GM23338 (cell line): ENCODE results near the gene RPS4Y1. TPM values are rescaled to one million over a fixed set of nuclear protein-coding genes. Genes with fewer than 3 reads are reported as not detected.

Experiments used
- ATAC-seq: fragments of 200-7000 bp; cut with Tn5 transposase; 3 replicates; pipeline ENCODE4 v1.9.1; 2020
- DNase-seq: peaks from one replicate; pipeline ENCODE4 v3.0.0-alpha.2; 2015; ENCODE audit warnings: low spot score
- H2AFZ ChIP-seq: fragments of 200-600 bp; sonication (generic); 2 replicates; pipeline ENCODE4 v1.8.0; 2016; ENCODE audit warnings: antibody characterized with exemption, mild to moderate bottlenecking, moderate library complexity
- H3F3A ChIP-seq: fragments of 200-600 bp; sonication (generic); replicated peaks from 2 replicates; pipeline ENCODE4 v1.8.0; 2017; ENCODE audit warnings: antibody characterized with exemption, mixed run types, low read depth
- H3K27ac ChIP-seq: fragments of 200-600 bp; sonication (generic); 2 replicates; pipeline ENCODE4 v1.6.1; 2016; ENCODE audit warnings: low read depth
- H3K27me3 ChIP-seq: fragments of 200-600 bp; sonication (generic); 2 replicates; pipeline ENCODE4 v1.8.0; 2016; ENCODE audit warnings: mild to moderate bottlenecking, mixed run types, moderate library complexity; ENCODE audit not compliant: insufficient read depth
- H3K36me3 ChIP-seq: fragments of 200-600 bp; sonication (generic); 2 replicates; pipeline ENCODE4 v1.8.0; 2016; ENCODE audit warnings: mild to moderate bottlenecking; ENCODE audit not compliant: insufficient read depth
- H3K4me1 ChIP-seq: fragments of 200-600 bp; sonication (generic); 2 replicates; pipeline ENCODE4 v1.8.0; 2016; ENCODE audit warnings: mild to moderate bottlenecking, moderate library complexity; ENCODE audit not compliant: insufficient read depth
- H3K4me2 ChIP-seq: fragments of 200-600 bp; sonication (generic); 2 replicates; pipeline ENCODE4 v1.7.1; 2017; ENCODE audit warnings: mixed run types
- H3K4me3 ChIP-seq: fragments of 200-600 bp; sonication (generic); 2 replicates; pipeline ENCODE4 v1.6.1; 2016; ENCODE audit warnings: mixed run types
- H3K79me2 ChIP-seq: fragments of 200-600 bp; sonication (generic); replicated peaks from 2 replicates; pipeline ENCODE4 v1.8.0; 2017; ENCODE audit warnings: mild to moderate bottlenecking; ENCODE audit not compliant: insufficient read depth
- H3K9me2 ChIP-seq: fragments of 200-600 bp; sonication (generic); 2 replicates; pipeline ENCODE4 v1.8.0; 2017; ENCODE audit not compliant: insufficient read depth
- H4K20me1 ChIP-seq: fragments of 200-600 bp; sonication (generic); replicated peaks from 2 replicates; pipeline ENCODE4 v1.8.0; 2017; ENCODE audit warnings: mild to moderate bottlenecking; ENCODE audit not compliant: insufficient read depth
- H3K27ac Mint-ChIP-seq: 2 replicates; pipeline ENCODE4 v1.8.0; 2020; ENCODE audit warnings: inconsistent platforms, mild to moderate bottlenecking, moderate library complexity, mixed read lengths
- H3K27me3 Mint-ChIP-seq: 3 replicates; pipeline ENCODE4 v1.8.0; 2022; ENCODE audit warnings: low read depth, mild to moderate bottlenecking, moderate library complexity, mixed read lengths, inconsistent platforms; ENCODE audit not compliant: insufficient read depth, poor library complexity
- H3K36me3 Mint-ChIP-seq: 3 replicates; pipeline ENCODE4 v1.8.0; 2021; ENCODE audit warnings: low read depth, mild to moderate bottlenecking, inconsistent platforms, moderate library complexity, mixed read lengths
- H3K4me1 Mint-ChIP-seq: 3 replicates; pipeline ENCODE4 v1.8.0; 2020; ENCODE audit warnings: mild to moderate bottlenecking, inconsistent platforms, mixed read lengths
- H3K4me3 Mint-ChIP-seq: 3 replicates; pipeline ENCODE4 v1.8.0; 2021; ENCODE audit warnings: moderate library complexity, mild to moderate bottlenecking, inconsistent platforms, mixed read lengths
- H3K9me3 Mint-ChIP-seq: 3 replicates; pipeline ENCODE4 v1.8.0; 2020; ENCODE audit warnings: moderate library complexity, mild to moderate bottlenecking, inconsistent platforms, mixed read lengths
- EZH2 ChIP-seq: fragments of 200-600 bp; sonication (generic); IDR thresholded peaks from one replicate; pipeline ENCODE4 v1.8.0; 2017; ENCODE audit warnings: antibody characterized with exemption, mild to moderate bottlenecking, low read depth; ENCODE audit not compliant: unreplicated experiment
- EZH2phosphoT487 ChIP-seq: fragments of 200-600 bp; sonication (generic); IDR thresholded peaks from one replicate; pipeline ENCODE4 v1.8.1; 2018; ENCODE audit warnings: antibody characterized with exemption; ENCODE audit not compliant: unreplicated experiment
- JUNB ChIP-seq: IDR thresholded peaks from one replicate; pipeline ENCODE4 v1.6.1; 2016; ENCODE audit warnings: antibody characterized with exemption; ENCODE audit not compliant: unreplicated experiment
- NANOG ChIP-seq: IDR thresholded peaks from 2 replicates; pipeline ENCODE4 v1.6.1; 2016; ENCODE audit warnings: antibody characterized with exemption, borderline replicate concordance
- STAT1 ChIP-seq: IDR thresholded peaks from one replicate; pipeline ENCODE4 v1.6.1; 2016; ENCODE audit warnings: antibody characterized with exemption; ENCODE audit not compliant: unreplicated experiment
- ZNF114 ChIP-seq: fragments of 250-450 bp; sonication (Bioruptor Pico); IDR thresholded peaks from 2 replicates; pipeline ENCODE4 v1.5.0; 2020; ENCODE audit warnings: mild to moderate bottlenecking, moderate library complexity
- ZNF331 ChIP-seq: fragments of 250-450 bp; sonication (Bioruptor Pico); IDR thresholded peaks from 2 replicates; pipeline ENCODE4 v1.5.0; 2020; ENCODE audit warnings: low read depth, mild to moderate bottlenecking, moderate library complexity
- polyA plus RNA-seq: library from polyadenylated mRNA; unstranded; fragments of >200 nt; fragmentation: Nextera tagmentation; extraction: Ambion mirVana; gene quantifications from 2 replicates; pipeline ENCODE4 v1.2.1, GENCODE V29; 2016
- total RNA-seq: library from RNA; depleted of rRNA; stranded (reverse); fragments of >200 nt; shearing (Covaris generic); gene quantifications from 2 replicates; pipeline ENCODE4 v1.2.3, GENCODE V29; 2014
- TF ChIP-seq, protein P1 (sequence below): IDR thresholded peaks from one replicate; pipeline ENCODE4 v1.6.1; 2018; ENCODE audit warnings: antibody characterized with exemption; ENCODE audit not compliant: unreplicated experiment
- TF ChIP-seq, protein P2 (sequence below): fragments of 250-450 bp; sonication (Bioruptor Pico); IDR thresholded peaks from 2 replicates; pipeline ENCODE4 v1.5.0; 2020; ENCODE audit warnings: mild to moderate bottlenecking, moderate library complexity
- TF ChIP-seq, protein P3 (sequence below): IDR thresholded peaks from 2 replicates; pipeline ENCODE4 v1.6.1; 2016; ENCODE audit warnings: antibody characterized with exemption

The RPS4Y1 gene
- total and polyA plus RNA-seq, 2 experiments from 2014 or later = 216 to 294 TPM

DNA sequence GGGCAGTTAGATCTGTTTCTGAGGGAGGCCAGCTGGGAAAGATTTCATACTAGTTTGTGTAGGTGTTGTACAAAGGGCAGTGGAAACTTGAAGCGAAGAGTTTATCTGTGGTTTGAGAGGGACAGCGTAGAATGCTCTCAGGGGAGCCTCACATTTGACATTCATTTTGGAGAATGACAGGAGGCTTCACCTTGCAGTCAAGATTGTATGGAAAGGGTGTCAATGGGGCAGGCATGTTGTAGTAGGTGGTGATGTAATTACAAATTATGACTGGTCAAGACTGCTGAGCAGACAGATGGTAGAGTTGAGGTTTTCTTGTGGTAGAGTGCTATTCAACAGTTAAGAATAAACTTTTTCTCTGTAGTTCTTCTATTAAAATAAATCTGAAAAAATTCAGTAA lies 7.0 kb downstream of the RPS4Y1 start:
- H3K27me3 Mint-ChIP-seq = no peaks in the 10 kb centered on the region

DNA sequence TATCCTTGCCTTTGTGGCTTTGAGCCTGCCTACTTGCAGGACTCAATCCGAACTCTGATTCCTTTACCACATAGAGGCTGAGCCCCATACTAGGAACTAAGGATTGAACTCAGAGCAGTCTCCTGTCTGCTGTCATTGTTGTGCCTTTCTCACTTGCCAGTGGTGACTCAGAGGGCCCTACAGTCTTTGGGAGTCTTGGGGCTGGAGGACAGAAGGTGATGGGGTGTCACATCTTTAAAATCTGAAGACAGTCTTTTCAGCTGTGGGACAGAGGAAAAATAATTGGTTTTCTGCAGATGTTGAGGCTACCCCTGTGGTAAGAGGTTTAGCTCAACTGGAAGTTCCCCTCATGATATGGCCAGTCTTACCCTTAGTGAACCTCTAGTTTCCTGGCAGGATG lies 8.0 kb downstream of the RPS4Y1 start:
- H3K4me1 Mint-ChIP-seq = peaks cover 2% of the 10 kb centered on the region; the same call in 1 of the 3 replicates
- Histone ChIP-seq H3K27ac (no peak overlapping the region), H3K27me3 (no peaks in the 10 kb centered on the region), H2AFZ (no peak overlapping the region), H3K4me2 (no peak overlapping the region), H3F3A (no peaks in the 10 kb centered on the region), H4K20me1 (peaks cover 12% of the 10 kb centered on the region; the same call in 1 of the 2 replicates), H3K79me2 (peaks cover 98% of the 10 kb centered on the region), H3K4me3 (no peak overlapping the region), H3K9me2 (no peaks in the 10 kb centered on the region), H3K36me3 (peaks cover 44% of the 10 kb centered on the region), H3K4me1 (no peaks in the 10 kb centered on the region)
- H3K27me3 Mint-ChIP-seq = no peaks in the 10 kb centered on the region
- H3K36me3 Mint-ChIP-seq = peaks cover 93% of the 10 kb centered on the region
- ATAC-seq = no peak
- H3K27ac Mint-ChIP-seq = no peak overlapping the region
- H3K4me3 Mint-ChIP-seq = no peak overlapping the region
- no peak for DNase-seq
- H3K9me3 Mint-ChIP-seq = no peaks in the 10 kb centered on the region
- TF ChIP-seq EZH2 (no peak), STAT1 (no peak), NANOG (no peak), ZNF331 (CRISPR knock-in tag) (no peak), ZNF114 (CRISPR knock-in tag) (no peak)
- TF ChIP-seq, protein P1, sequence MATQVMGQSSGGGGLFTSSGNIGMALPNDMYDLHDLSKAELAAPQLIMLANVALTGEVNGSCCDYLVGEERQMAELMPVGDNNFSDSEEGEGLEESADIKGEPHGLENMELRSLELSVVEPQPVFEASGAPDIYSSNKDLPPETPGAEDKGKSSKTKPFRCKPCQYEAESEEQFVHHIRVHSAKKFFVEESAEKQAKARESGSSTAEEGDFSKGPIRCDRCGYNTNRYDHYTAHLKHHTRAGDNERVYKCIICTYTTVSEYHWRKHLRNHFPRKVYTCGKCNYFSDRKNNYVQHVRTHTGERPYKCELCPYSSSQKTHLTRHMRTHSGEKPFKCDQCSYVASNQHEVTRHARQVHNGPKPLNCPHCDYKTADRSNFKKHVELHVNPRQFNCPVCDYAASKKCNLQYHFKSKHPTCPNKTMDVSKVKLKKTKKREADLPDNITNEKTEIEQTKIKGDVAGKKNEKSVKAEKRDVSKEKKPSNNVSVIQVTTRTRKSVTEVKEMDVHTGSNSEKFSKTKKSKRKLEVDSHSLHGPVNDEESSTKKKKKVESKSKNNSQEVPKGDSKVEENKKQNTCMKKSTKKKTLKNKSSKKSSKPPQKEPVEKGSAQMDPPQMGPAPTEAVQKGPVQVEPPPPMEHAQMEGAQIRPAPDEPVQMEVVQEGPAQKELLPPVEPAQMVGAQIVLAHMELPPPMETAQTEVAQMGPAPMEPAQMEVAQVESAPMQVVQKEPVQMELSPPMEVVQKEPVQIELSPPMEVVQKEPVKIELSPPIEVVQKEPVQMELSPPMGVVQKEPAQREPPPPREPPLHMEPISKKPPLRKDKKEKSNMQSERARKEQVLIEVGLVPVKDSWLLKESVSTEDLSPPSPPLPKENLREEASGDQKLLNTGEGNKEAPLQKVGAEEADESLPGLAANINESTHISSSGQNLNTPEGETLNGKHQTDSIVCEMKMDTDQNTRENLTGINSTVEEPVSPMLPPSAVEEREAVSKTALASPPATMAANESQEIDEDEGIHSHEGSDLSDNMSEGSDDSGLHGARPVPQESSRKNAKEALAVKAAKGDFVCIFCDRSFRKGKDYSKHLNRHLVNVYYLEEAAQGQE = no peak
- TF ChIP-seq, protein P2, sequence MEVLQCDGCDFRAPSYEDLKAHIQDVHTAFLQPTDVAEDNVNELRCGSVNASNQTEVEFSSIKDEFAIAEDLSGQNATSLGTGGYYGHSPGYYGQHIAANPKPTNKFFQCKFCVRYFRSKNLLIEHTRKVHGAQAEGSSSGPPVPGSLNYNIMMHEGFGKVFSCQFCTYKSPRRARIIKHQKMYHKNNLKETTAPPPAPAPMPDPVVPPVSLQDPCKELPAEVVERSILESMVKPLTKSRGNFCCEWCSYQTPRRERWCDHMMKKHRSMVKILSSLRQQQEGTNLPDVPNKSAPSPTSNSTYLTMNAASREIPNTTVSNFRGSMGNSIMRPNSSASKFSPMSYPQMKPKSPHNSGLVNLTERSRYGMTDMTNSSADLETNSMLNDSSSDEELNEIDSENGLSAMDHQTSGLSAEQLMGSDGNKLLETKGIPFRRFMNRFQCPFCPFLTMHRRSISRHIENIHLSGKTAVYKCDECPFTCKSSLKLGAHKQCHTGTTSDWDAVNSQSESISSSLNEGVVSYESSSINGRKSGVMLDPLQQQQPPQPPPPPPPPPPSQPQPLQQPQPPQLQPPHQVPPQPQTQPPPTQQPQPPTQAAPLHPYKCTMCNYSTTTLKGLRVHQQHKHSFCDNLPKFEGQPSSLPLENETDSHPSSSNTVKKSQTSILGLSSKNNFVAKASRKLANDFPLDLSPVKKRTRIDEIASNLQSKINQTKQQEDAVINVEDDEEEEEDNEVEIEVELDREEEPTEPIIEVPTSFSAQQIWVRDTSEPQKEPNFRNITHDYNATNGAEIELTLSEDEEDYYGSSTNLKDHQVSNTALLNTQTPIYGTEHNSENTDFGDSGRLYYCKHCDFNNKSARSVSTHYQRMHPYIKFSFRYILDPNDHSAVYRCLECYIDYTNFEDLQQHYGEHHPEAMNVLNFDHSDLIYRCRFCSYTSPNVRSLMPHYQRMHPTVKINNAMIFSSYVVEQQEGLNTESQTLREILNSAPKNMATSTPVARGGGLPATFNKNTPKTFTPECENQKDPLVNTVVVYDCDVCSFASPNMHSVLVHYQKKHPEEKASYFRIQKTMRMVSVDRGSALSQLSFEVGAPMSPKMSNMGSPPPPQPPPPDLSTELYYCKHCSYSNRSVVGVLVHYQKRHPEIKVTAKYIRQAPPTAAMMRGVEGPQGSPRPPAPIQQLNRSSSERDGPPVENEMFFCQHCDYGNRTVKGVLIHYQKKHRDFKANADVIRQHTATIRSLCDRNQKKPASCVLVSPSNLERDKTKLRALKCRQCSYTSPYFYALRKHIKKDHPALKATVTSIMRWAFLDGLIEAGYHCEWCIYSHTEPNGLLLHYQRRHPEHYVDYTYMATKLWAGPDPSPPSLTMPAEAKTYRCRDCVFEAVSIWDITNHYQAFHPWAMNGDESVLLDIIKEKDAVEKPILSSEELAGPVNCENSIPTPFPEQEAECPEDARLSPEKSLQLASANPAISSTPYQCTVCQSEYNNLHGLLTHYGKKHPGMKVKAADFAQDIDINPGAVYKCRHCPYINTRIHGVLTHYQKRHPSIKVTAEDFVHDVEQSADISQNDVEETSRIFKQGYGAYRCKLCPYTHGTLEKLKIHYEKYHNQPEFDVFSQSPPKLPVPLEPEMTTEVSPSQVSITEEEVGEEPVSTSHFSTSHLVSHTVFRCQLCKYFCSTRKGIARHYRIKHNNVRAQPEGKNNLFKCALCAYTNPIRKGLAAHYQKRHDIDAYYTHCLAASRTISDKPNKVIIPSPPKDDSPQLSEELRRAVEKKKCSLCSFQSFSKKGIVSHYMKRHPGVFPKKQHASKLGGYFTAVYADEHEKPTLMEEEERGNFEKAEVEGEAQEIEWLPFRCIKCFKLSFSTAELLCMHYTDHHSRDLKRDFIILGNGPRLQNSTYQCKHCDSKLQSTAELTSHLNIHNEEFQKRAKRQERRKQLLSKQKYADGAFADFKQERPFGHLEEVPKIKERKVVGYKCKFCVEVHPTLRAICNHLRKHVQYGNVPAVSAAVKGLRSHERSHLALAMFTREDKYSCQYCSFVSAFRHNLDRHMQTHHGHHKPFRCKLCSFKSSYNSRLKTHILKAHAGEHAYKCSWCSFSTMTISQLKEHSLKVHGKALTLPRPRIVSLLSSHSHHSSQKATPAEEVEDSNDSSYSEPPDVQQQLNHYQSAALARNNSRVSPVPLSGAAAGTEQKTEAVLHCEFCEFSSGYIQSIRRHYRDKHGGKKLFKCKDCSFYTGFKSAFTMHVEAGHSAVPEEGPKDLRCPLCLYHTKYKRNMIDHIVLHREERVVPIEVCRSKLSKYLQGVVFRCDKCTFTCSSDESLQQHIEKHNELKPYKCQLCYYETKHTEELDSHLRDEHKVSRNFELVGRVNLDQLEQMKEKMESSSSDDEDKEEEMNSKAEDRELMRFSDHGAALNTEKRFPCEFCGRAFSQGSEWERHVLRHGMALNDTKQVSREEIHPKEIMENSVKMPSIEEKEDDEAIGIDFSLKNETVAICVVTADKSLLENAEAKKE = no peak
- TF ChIP-seq, protein P3, sequence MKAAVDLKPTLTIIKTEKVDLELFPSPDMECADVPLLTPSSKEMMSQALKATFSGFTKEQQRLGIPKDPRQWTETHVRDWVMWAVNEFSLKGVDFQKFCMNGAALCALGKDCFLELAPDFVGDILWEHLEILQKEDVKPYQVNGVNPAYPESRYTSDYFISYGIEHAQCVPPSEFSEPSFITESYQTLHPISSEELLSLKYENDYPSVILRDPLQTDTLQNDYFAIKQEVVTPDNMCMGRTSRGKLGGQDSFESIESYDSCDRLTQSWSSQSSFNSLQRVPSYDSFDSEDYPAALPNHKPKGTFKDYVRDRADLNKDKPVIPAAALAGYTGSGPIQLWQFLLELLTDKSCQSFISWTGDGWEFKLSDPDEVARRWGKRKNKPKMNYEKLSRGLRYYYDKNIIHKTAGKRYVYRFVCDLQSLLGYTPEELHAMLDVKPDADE = no peak

More for the DNA sequence above, 7.0 kb downstream of the RPS4Y1 start:
- no peak overlapping the region for H3K4me3 ChIP-seq
- H3K79me2 ChIP-seq = peaks cover 98% of the 10 kb centered on the region
- Mint-ChIP-seq H3K9me3 (no peaks in the 10 kb centered on the region), H3K4me1 (peaks cover 9% of the 10 kb centered on the region), H3K36me3 (peaks cover 95% of the 10 kb centered on the region), H3K4me3 (no peak overlapping the region), H3K27ac (no peak overlapping the region)
- TF ChIP-seq, protein P3 = no peak
- TF ChIP-seq JUNB (no peak), ZNF331 (CRISPR knock-in tag) (no peak), EZH2phosphoT487 (no peak), NANOG (no peak)
- H3K9me2 ChIP-seq = no peaks in the 10 kb centered on the region
- H3K27me3 ChIP-seq = no peaks in the 10 kb centered on the region
- H3K27ac ChIP-seq = no peak overlapping the region
- H2AFZ ChIP-seq = no peak overlapping the region
- ATAC-seq (no peak), DNase-seq (no peak)
- no peak overlapping the region for H3K4me2 ChIP-seq
- peaks cover 36% of the 10 kb centered on the region for H3K36me3 ChIP-seq
- no peaks in the 10 kb centered on the region for H3F3A ChIP-seq
- H3K4me1 ChIP-seq = no peaks in the 10 kb centered on the region
- H4K20me1 ChIP-seq = peaks cover 12% of the 10 kb centered on the region; the same call in 1 of the 2 replicates
